Measurements from ENCODE around the gene BEST3. TPM values are rescaled to one million over a fixed set of nuclear protein-coding genes. Genes with fewer than 3 reads are reported as not detected.
"Not testable (repeated sequence)": the region's sequence is repeated elsewhere in the genome, so short reads cannot be mapped to it uniquely, and the experiment has no call there.

The BEST3 gene
- total RNA-seq, 2 experiments from 2014 or later, result not detected

- ChIA-PET CTCF (interaction anchor here (0.7 kb wide), 1 partner anchor 9 kb away, joined by 6 read pairs; no protein-coding TSS in a partner anchor), POLR2A (no interaction called here)
These were observed 88.4 kb downstream of the BEST3 start, which contains the start of gene LRRC10 for GRCh38 chr12:69610729-69611128. LRRC10 (minus strand) TSS chr12:69610907; CDS start chr12:69610838, 69 bp downstream.

DNA sequence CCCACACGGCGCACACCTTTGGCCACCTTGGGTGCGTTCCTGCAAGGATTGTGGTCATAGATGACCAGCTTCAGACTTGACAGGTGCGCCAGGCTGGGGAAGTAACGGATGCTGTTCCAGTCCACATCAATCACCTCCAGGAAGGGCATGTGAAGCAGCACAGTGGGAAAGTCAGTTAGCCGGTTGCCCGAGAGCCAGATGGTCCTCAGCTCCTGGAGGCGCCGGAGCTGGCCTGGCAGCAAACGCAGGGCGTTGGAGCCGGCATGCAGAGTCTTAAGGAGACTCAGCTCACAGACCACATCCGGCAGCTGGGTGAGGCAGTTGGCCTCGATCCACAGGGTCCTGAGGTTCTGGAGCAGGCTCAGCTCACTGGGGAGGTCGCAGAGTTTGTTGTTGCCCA, 89.0 kb downstream of the BEST3 start:
- POLR2A ChIA-PET, result no interaction called here
- CTCF ChIA-PET, result interaction anchor here (0.5 kb wide), 1 partner anchor 80 kb away, joined by 3 read pairs; no protein-coding TSS in a partner anchor

- POLR2A ChIA-PET, result no interaction called here
- CTCF ChIA-PET, result no interaction called here
These were observed 91.0 kb downstream of the BEST3 start for GRCh38 chr12:69608114-69608513.

- CTCF ChIA-PET, result interaction anchor here (0.6 kb wide), 1 partner anchor 32 kb away, joined by 4 read pairs; no protein-coding TSS in a partner anchor
- POLR2A ChIA-PET, result not testable (repeated sequence)
These were observed 94.8 kb downstream of the BEST3 start for GRCh38 chr12:69604275-69604674.

Other genes starting within 250 kb of the BEST3 start
- 1 to 10 TPM; 8.5 to 9.3 TPM for gene FRS2, start 228.9 kb downstream of the BEST3 start, total RNA-seq
- gene CCT2, start 113.8 kb downstream of the BEST3 start, total RNA-seq, result 100 to 1,000 TPM; 449 to 452 TPM
- not detected for gene LRRC10, start 88.4 kb downstream of the BEST3 start, total RNA-seq
- 10 to 100 TPM; 34.2 to 37.3 TPM for gene RAB3IP, start 39.6 kb upstream of the BEST3 start, total RNA-seq
- gene MYRFL, start 125.9 kb upstream of the BEST3 start, total RNA-seq, result not detected

All from activated CD8-positive, alpha-beta memory T cell treated with anti-CD3 and anti-CD28 coated beads for 36 hours (primary cell).